Hepatocyte (in vitro differentiated cells): Measurements from ENCODE around the gene MR1. TPM values are rescaled to one million over a fixed set of nuclear protein-coding genes. Genes with fewer than 3 reads are reported as not detected.

Source experiments
- DNase-seq: peaks from one replicate; pipeline ENCODE4 v3.0.0-alpha.2; 2016; ENCODE audit warnings: low spot score
- H2AFZ ChIP-seq: fragments of 200-600 bp; sonication (generic); 2 replicates; pipeline ENCODE4 v1.6.0; 2016; ENCODE audit warnings: antibody characterized with exemption, mild to moderate bottlenecking
- H3K27ac ChIP-seq: fragments of 200-600 bp; sonication (generic); 2 replicates; pipeline ENCODE4 v1.5.1; 2016; ENCODE audit warnings: mild to moderate bottlenecking
- H3K27me3 ChIP-seq: fragments of 200-600 bp; sonication (generic); 2 replicates; pipeline ENCODE4 v1.6.1; 2016
- H3K36me3 ChIP-seq: fragments of 200-600 bp; sonication (generic); replicated peaks from 2 replicates; pipeline ENCODE4 v1.5.1; 2016; ENCODE audit warnings: low read depth; ENCODE audit not compliant: insufficient read depth
- H3K4me1 ChIP-seq: fragments of 200-600 bp; sonication (generic); 2 replicates; pipeline ENCODE4 v1.5.1; 2016; ENCODE audit warnings: mild to moderate bottlenecking, moderate library complexity; ENCODE audit not compliant: insufficient read depth
- H3K4me2 ChIP-seq: fragments of 200-600 bp; sonication (generic); 2 replicates; pipeline ENCODE4 v1.6.0; 2016
- H3K4me3 ChIP-seq: fragments of 200-600 bp; sonication (generic); 2 replicates; pipeline ENCODE4 v1.5.1; 2016; ENCODE audit warnings: mild to moderate bottlenecking
- H3K79me2 ChIP-seq: fragments of 200-600 bp; sonication (generic); 2 replicates; pipeline ENCODE4 v1.6.0; 2017; ENCODE audit warnings: mild to moderate bottlenecking
- H3K9me2 ChIP-seq: fragments of 200-600 bp; sonication (generic); replicated peaks from 2 replicates; pipeline ENCODE4 v1.6.0; 2017; ENCODE audit warnings: mild to moderate bottlenecking; ENCODE audit not compliant: insufficient read depth
- H3K9me3 ChIP-seq: fragments of 200-600 bp; sonication (generic); 2 replicates; pipeline ENCODE4 v1.5.1; 2016; ENCODE audit warnings: low read depth, mild to moderate bottlenecking
- H4K20me1 ChIP-seq: fragments of 200-600 bp; sonication (generic); 2 replicates; pipeline ENCODE4 v1.6.0; 2016; ENCODE audit warnings: mild to moderate bottlenecking; ENCODE audit not compliant: insufficient read depth, poor library complexity, severe bottlenecking
- EZH2 ChIP-seq: fragments of 200-600 bp; sonication (generic); IDR thresholded peaks from 2 replicates; pipeline ENCODE4 v1.6.1; 2016; ENCODE audit warnings: antibody characterized with exemption, mild to moderate bottlenecking, borderline replicate concordance
- EZH2phosphoT487 ChIP-seq: fragments of 200-600 bp; sonication (generic); IDR thresholded peaks from one replicate; pipeline ENCODE4 v1.6.1; 2018; ENCODE audit warnings: antibody characterized with exemption, mild to moderate bottlenecking, low read depth, moderate library complexity; ENCODE audit not compliant: unreplicated experiment, severe bottlenecking
- WGBS: methylation state at CpG from one replicate; pipeline ENCODE4 v1.1.6; 2016; ENCODE audit warnings: low lambda C conversion rate; ENCODE audit errors: missing lambda C conversion rate; 5-methylcytosine and 5-hydroxymethylcytosine counted together
- polyA plus RNA-seq: library from polyadenylated mRNA; unstranded; fragments of >200 nt; fragmentation: Nextera tagmentation; extraction: Ambion mirVana; gene quantifications from 2 replicates; pipeline ENCODE4 v1.2.1, GENCODE V29; 2016
- total RNA-seq: library from RNA; depleted of rRNA; stranded (reverse); fragments of >200 nt; gene quantifications from 2 replicates; pipeline ENCODE4 v1.2.3, GENCODE V29; 2014
- TF ChIP-seq, protein P1 (sequence below): fragments of 200-600 bp; sonication (generic); IDR thresholded peaks from 2 replicates; pipeline ENCODE4 v1.5.1; 2016; ENCODE audit warnings: antibody characterized with exemption, mild to moderate bottlenecking; ENCODE audit not compliant: poor library complexity

The MR1 gene
- total and polyA plus RNA-seq, 2 experiments from 2014 or later = 8.9 to 10.6 TPM

DNA sequence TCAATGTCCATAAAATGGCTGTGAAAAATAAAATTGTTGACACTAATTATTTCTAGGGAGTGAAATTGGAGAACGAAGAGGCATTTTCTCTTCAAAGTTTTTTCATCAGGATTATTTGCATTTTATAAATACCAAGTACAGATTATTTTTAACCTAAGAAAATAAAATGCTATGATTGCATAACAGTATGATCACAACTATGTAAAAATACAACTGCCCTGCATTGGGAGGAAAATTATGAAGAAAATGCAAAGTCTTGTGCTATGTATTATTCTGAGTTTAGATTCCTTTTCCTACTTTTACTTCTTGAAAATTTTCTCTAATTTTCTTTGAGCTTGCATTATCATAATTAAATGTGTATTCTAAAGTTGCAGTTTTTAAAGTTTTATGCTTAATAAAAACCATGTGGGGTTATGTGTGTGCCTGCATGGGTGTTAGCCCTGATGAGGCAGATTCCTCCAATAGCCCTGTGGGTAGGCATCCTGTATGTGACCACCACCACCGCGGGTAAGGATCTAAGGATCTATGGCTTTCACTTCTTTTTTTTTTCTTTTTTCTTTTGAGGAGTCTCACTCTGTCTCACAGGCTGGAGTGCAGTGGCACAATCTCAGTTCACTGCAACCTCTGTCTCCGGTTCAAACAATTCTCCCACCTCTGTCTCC, 35.8 kb upstream of the MR1 start:
- Histone ChIP-seq H4K20me1 (no peaks in the 10 kb centered on the region), H3K9me2 (no peaks in the 10 kb centered on the region), H3K4me1 (no peaks in the 10 kb centered on the region), H3K79me2 (no peaks in the 10 kb centered on the region), H3K27ac (no peak overlapping the region), H3K36me3 (no peaks in the 10 kb centered on the region), H3K4me3 (no peak overlapping the region), H3K27me3 (no peaks in the 10 kb centered on the region), H3K9me3 (no peaks in the 10 kb centered on the region), H2AFZ (no peak overlapping the region), H3K4me2 (no peak overlapping the region)
- TF ChIP-seq EZH2phosphoT487 = no peak
- TF ChIP-seq, protein P1, sequence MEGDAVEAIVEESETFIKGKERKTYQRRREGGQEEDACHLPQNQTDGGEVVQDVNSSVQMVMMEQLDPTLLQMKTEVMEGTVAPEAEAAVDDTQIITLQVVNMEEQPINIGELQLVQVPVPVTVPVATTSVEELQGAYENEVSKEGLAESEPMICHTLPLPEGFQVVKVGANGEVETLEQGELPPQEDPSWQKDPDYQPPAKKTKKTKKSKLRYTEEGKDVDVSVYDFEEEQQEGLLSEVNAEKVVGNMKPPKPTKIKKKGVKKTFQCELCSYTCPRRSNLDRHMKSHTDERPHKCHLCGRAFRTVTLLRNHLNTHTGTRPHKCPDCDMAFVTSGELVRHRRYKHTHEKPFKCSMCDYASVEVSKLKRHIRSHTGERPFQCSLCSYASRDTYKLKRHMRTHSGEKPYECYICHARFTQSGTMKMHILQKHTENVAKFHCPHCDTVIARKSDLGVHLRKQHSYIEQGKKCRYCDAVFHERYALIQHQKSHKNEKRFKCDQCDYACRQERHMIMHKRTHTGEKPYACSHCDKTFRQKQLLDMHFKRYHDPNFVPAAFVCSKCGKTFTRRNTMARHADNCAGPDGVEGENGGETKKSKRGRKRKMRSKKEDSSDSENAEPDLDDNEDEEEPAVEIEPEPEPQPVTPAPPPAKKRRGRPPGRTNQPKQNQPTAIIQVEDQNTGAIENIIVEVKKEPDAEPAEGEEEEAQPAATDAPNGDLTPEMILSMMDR = no peak
- no peak for TF ChIP-seq EZH2
- 94% methylated on average over 4 of the region's 4 CpGs for WGBS
- no peak for DNase-seq

DNA sequence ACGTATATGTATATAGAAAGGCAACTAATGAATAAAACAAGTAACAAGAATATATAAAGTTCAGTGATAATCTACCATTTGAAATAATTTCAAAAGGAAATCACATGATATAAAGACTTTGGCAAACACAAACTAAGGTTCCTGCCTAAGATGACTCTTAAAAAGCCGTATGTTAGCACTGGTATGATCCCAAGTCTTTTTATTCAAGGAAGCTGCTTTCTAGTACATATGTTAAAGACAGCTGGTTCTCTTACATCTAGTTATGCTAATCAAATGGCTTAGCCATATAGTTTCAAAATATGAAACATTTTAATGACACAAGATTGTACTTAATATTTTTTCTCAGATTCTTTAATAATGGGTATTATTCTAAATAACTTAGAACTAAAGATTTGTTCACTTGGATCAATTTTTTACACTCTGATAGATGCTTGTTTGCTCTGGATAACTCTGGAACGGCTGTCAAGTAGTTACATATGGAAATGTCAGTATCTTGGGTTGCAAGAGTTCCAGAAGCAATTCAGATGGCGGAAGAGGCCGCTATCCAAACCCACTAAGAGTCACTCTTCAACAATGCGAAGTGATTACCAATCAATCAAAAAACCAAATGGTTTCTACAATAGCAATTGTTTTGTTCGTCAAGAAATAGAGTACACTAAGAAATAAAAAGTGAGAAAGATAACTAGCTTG, 32.5 kb upstream of the MR1 start:
- H3K36me3 ChIP-seq = no peaks in the 10 kb centered on the region
- H3K79me2 ChIP-seq = peaks cover 9% of the 10 kb centered on the region
- H3K9me2 ChIP-seq = no peaks in the 10 kb centered on the region
- no peak overlapping the region for H3K4me3 ChIP-seq
- H3K4me2 ChIP-seq = no peak overlapping the region
- H3K27ac ChIP-seq = no peak overlapping the region
- H3K9me3 ChIP-seq = no peaks in the 10 kb centered on the region
- no peaks in the 10 kb centered on the region for H3K4me1 ChIP-seq
- DNase-seq = no peak
- H2AFZ ChIP-seq = no peak overlapping the region
- TF ChIP-seq, protein P1 = no peak
- TF ChIP-seq EZH2phosphoT487 (no peak), EZH2 (no peak)
- 93% methylated on average over 7 of the region's 7 CpGs for WGBS
- H4K20me1 ChIP-seq = peaks cover 3% of the 10 kb centered on the region
- no peaks in the 10 kb centered on the region for H3K27me3 ChIP-seq

DNA sequence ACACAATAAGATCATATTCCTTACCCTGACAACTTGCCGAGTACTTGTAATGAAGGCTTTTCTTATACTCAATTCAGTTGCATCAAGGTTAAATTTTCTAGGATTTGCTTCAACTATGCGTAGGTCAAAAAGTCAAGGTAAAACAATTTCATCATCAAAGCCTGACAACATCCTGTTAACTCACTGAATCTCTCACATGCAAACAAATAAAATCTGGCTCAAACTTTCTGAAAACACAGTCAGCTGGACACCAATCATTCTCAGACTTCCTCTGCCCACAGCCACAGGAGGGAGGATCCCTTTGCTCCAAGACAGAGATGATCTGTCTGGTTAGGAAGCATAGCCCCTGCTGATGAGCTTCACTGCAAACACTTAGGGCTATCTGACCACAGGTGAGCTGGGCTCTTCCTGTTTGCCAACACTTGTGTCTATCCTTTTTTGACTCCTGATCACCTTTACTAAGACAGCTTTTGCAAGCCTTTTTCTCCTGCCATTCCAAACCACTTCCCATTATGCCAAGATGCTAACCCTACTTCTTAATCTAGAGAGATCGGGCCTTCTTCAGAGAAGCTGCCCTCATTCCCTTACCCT, 31.1 kb upstream of the MR1 start:
- no peak for DNase-seq
- H3K4me3 ChIP-seq = no peak overlapping the region
- H3K36me3 ChIP-seq = no peaks in the 10 kb centered on the region
- peaks cover 24% of the 10 kb centered on the region for H3K79me2 ChIP-seq
- H2AFZ ChIP-seq = no peak overlapping the region
- H4K20me1 ChIP-seq = peaks cover 3% of the 10 kb centered on the region
- no peak for TF ChIP-seq EZH2
- no peak for TF ChIP-seq EZH2phosphoT487
- TF ChIP-seq, protein P1 = no peak
- WGBS = 100% methylated on average over 3 of the region's 3 CpGs
- H3K9me2 ChIP-seq = no peaks in the 10 kb centered on the region
- H3K9me3 ChIP-seq = no peaks in the 10 kb centered on the region
- H3K4me2 ChIP-seq = no peak overlapping the region
- H3K27ac ChIP-seq = no peak overlapping the region
- no peaks in the 10 kb centered on the region for H3K27me3 ChIP-seq
- H3K4me1 ChIP-seq = no peaks in the 10 kb centered on the region
